ENCODE data around the gene C14orf180. TPM values are rescaled to one million over a fixed set of nuclear protein-coding genes. Genes with fewer than 3 reads are reported as not detected.

C14orf180 gene
- total RNA-seq, 1 experiment from 2014 or later: not detected

- TF ChIP-seq CTCF (conservative IDR thresholded peaks at IDR 0.05): no peak
- H3K9me3 Mint-ChIP-seq: no peaks in the 10 kb centered on the region; a peak in 1 of 5 replicates
- H3T11ph ChIP-seq (ENCODE audit: low read length): no peak overlapping the region
- no peak overlapping the region; the same call in 1 of the 2 replicates for H3K14ac ChIP-seq (ENCODE audit: insufficient read depth, low read length)
- no peak overlapping the region for H2BK20ac ChIP-seq (ENCODE audit: low read depth, low read length, poor library complexity, severe bottlenecking)
- H2AFZ ChIP-seq (ENCODE audit: low read length): no peak overlapping the region
- no peak overlapping the region for H3K4me3 Mint-ChIP-seq
- no peak overlapping the region for H3K27ac Mint-ChIP-seq
- no peaks in the 10 kb centered on the region for H3K9me3 ChIP-seq (ENCODE audit: control insufficient read depth, low read depth, low read length)
- H3K79me2 ChIP-seq (ENCODE audit: insufficient read depth, low read length): no peaks in the 10 kb centered on the region
- no peak overlapping the region for H3K18ac ChIP-seq (ENCODE audit: insufficient read length, low read depth, low read length)
- H2BK12ac ChIP-seq (ENCODE audit: insufficient read length, low read depth, low read length): no peak overlapping the region
- WGBS (ENCODE audit: extremely low coverage, insufficient read length, low lambda C conversion rate): no CpG with 5 or more reads among the region's 16 CpGs
- H3K23ac ChIP-seq (ENCODE audit: insufficient read length, low read depth, low read length): no peak overlapping the region
- peaks cover 2 to 3% of the 10 kb centered on the region in 2 experiments; a peak in 2 of 4 replicates for H3K4me1 Mint-ChIP-seq
- DNase-seq: no peak
- no peaks in the 10 kb centered on the region for H3K36me3 Mint-ChIP-seq (ENCODE audit: insufficient read depth in 1 of 3, low read depth in 3 of 3)
- H3K79me1 ChIP-seq (ENCODE audit: insufficient read depth, low read depth, low read length, poor library complexity, severe bottlenecking): no peaks in the 10 kb centered on the region
- H2AK5ac ChIP-seq (ENCODE audit: insufficient read length, low read length): no peak overlapping the region
- no peak overlapping the region for H3K4me2 ChIP-seq (ENCODE audit: insufficient read depth, insufficient read length, low read length)
- no peak overlapping the region for H3K27ac ChIP-seq (ENCODE audit: insufficient read length, low read depth, low read length)
- no peaks in the 10 kb centered on the region for H3K23me2 ChIP-seq (ENCODE audit: insufficient read length, low read depth, low read length, poor library complexity, severe bottlenecking)
- no peak overlapping the region for H2BK15ac ChIP-seq (ENCODE audit: low read depth, low read length)
- no peak overlapping the region for H2BK120ac ChIP-seq (ENCODE audit: low read depth, low read length, poor library complexity, severe bottlenecking)
- no peaks in the 10 kb centered on the region for H3K27me3 ChIP-seq (ENCODE audit: insufficient read depth, low read length)
- no peak overlapping the region for H4K91ac ChIP-seq (ENCODE audit: insufficient read length, low read depth, low read length)
- H3K4ac ChIP-seq (ENCODE audit: low read depth, low read length): no peak overlapping the region
- no peak overlapping the region for H3K56ac ChIP-seq (ENCODE audit: insufficient read length, low read depth, low read length)
- H4K8ac ChIP-seq (replicated peaks; ENCODE audit: insufficient read length, low read depth, low read length): no peak overlapping the region
- no peaks in the 10 kb centered on the region for H4K20me1 ChIP-seq (ENCODE audit: control insufficient read depth, insufficient read depth, insufficient read length)
- no peak overlapping the region for H3K9ac ChIP-seq (ENCODE audit: extremely low read depth, insufficient read length, low read length)
- no peak overlapping the region for H2BK5ac ChIP-seq (ENCODE audit: insufficient read length, low read length)
- peaks cover 4% of the 10 kb centered on the region for H3K27me3 Mint-ChIP-seq (ENCODE audit: low read depth)
- no peak overlapping the region for H4K5ac ChIP-seq (ENCODE audit: insufficient read length, low read depth, low read length)
- H3K4me1 ChIP-seq (ENCODE audit: insufficient read depth, low read length): no peaks in the 10 kb centered on the region
Measured at GRCh38 chr14:104558231-104559027, 21.1 kb upstream of the C14orf180 start.

Measured in H9 (cell line).